Right lobe of liver (tissue), 6 donors: Measurements from ENCODE around the gene ALDH4A1. TPM values are rescaled to one million over a fixed set of nuclear protein-coding genes. Genes with fewer than 3 reads are reported as not detected.

ENCODE experiments used
- ATAC-seq, 4 donors: fragments of 200-7000 bp; cut with Tn5 transposase; one replicate each; pipeline ENCODE4 v1.9.1; 2020; ENCODE audit warnings: mild to moderate bottlenecking in 4 of 4, moderate library complexity in 4 of 4
- DNase-seq, 3 donors: peaks; one replicate each; pipeline ENCODE4 v3.0.0-alpha.2; 2020
- H3K27ac ChIP-seq, 3 donors: fragments of 200-600 bp; one replicate each; pipeline ENCODE4 v1.8.0; 2022
- H3K27me3 ChIP-seq, 2 donors: fragments of 200-600 bp; one replicate each; pipeline ENCODE4 v1.8.0; 2022
- H3K36me3 ChIP-seq, 4 donors: fragments of 200-600 bp; sonication (generic) in 1 of 4; one replicate each; pipeline versions ENCODE4 v1.5.1 to v1.8.0; 2017 to 2022; ENCODE audit warnings: control low read depth in 1 of 4
- H3K4me1 ChIP-seq, 4 donors: fragments of 200-600 bp; sonication (generic) in 1 of 4; one replicate each; pipeline versions ENCODE4 v1.5.1 to v1.8.0; 2017 to 2022; ENCODE audit warnings: control low read depth in 1 of 4
- H3K4me3 ChIP-seq, 3 donors: fragments of 200-600 bp; one replicate each; pipeline ENCODE4 v1.8.0; 2022
- H3K9me3 ChIP-seq, 4 donors: fragments of 200-600 bp; sonication (generic) in 1 of 4; one replicate each; pipeline versions ENCODE4 v1.5.1 to v1.8.0; 2017 to 2022; ENCODE audit warnings: control low read depth in 1 of 4
- CTCF ChIP-seq, 4 donors: fragments of 200-600 bp in 3 of 4; fragments of 450-650 bp in 1 of 4; IDR thresholded peaks; one replicate each; pipeline versions ENCODE4 v1.5.1 to v1.8.0; 2016 to 2022; ENCODE audit warnings: antibody characterized with exemption in 4 of 4, mild to moderate bottlenecking in 2 of 4
- POLR2A ChIP-seq: fragments of 450-650 bp; IDR thresholded peaks from one replicate; pipeline ENCODE4 v1.6.1; 2017; ENCODE audit warnings: antibody characterized with exemption, mild to moderate bottlenecking
- WGBS: methylation state at CpG from one replicate; pipeline ENCODE4 v1.1.6; 2018; ENCODE audit warnings: low coverage, low lambda C conversion rate; ENCODE audit not compliant: insufficient coverage; ENCODE audit errors: missing lambda C conversion rate; 5-methylcytosine and 5-hydroxymethylcytosine counted together
- intact Hi-C, 2 donors: fragments of 100-400 bp; cut with DNase I; formaldehyde crosslinking; loops; one replicate each; pipeline versions ENCODE4 v1.11.2 to v1.14.1; 2022
- total RNA-seq, 6 experiments: library from RNA; depleted of rRNA in 2 of 6; stranded (reverse); fragments of >200 nt in 2 of 6; fragmentation: NEBNext Ultra II Directional in 3 of 6; extraction: Animal tissue kit (Norgen Biotek cat#: 25700) in 3 of 6; gene quantifications; one replicate each; pipeline versions ENCODE4 v1.1.0 to v1.2.4, GENCODE V29; 2016 to 2023
- donor health status: DM: no; HTN: yes; CAD: no.
- donor health status: DM: no; HTN: no; CAD: no.
- donor health status: DM: no; HTN: no; CAD: no.
- donor health status: DM: no; HTN: yes; CAD: no.
- donor health status: DM: no; HTN: yes; CAD: no.

ALDH4A1 gene
- total RNA-seq, 6 experiments from 2014 or later = 218 to 364 (median 265) TPM

- peaks cover 0 to 3% (median 0%) of the 10 kb centered on the region in 4 donors for H3K36me3 ChIP-seq
- no peak for TF ChIP-seq CTCF (IDR thresholded peaks at IDR 0.05)
- no peak for TF ChIP-seq POLR2A
- H3K27ac ChIP-seq = peak overlapping the region; percentile 43 to 96 (median 74)
- H3K4me3 ChIP-seq = peak overlapping the region; percentile 92 to 99 (median 94)
- no peak for DNase-seq
- intact Hi-C loops = no loop called here
- no peaks in the 10 kb centered on the region for H3K27me3 ChIP-seq
- 10% methylated on average over 8 of the region's 8 CpGs for WGBS
- H3K4me1 ChIP-seq = peaks cover 0 to 30% (median 12%) of the 10 kb centered on the region in 4 donors
- no peaks in the 10 kb centered on the region for H3K9me3 ChIP-seq
- ATAC-seq = no peak
These were observed 969 bp upstream of the ALDH4A1 start for GRCh38 chr1:18903291-18903756.

GRCh38 chr1:18901952-18902522 is 318 bp downstream of the ALDH4A1 start:
- 0% methylated on average over 17 of the region's 44 CpGs for WGBS
- Histone ChIP-seq H3K9me3 (no peaks in the 10 kb centered on the region), H3K27ac (peak overlapping the region; percentile 77 to 96 (median 89)), H3K36me3 (peaks cover 0 to 7% (median 3%) of the 10 kb centered on the region in 4 donors), H3K4me3 (peak overlapping the region; percentile 92 to 99 (median 94)), H3K27me3 (no peaks in the 10 kb centered on the region), H3K4me1 (peaks cover 0 to 30% (median 12%) of the 10 kb centered on the region in 4 donors)
- ATAC-seq = no peak
- intact Hi-C loops = no loop called here
- peak; percentile 95 for TF ChIP-seq POLR2A
- no peak for TF ChIP-seq CTCF (IDR thresholded peaks at IDR 0.05)
- no peak for DNase-seq

- Histone ChIP-seq H3K27me3 (no peaks in the 10 kb centered on the region), H3K9me3 (no peaks in the 10 kb centered on the region), H3K36me3 (peaks cover 0 to 9% (median 4%) of the 10 kb centered on the region in 4 donors), H3K27ac (peak overlapping the region; percentile 77 to 96 (median 89)), H3K4me3 (peak overlapping the region; percentile 92 to 99 (median 94)), H3K4me1 (peaks cover 0 to 30% (median 15%) of the 10 kb centered on the region in 4 donors)
- TF ChIP-seq CTCF (IDR thresholded peaks at IDR 0.05) (no peak), POLR2A (peak; percentile 61)
- WGBS = 18% methylated on average over 9 of the region's 9 CpGs
- intact Hi-C loops = no loop called here
- DNase-seq = peak; percentile 62 to 94 (median 86)
- peak; percentile 65 to 74 (median 68) for ATAC-seq
These were observed 1.0 kb downstream of the ALDH4A1 start for GRCh38 chr1:18901147-18901951.

GRCh38 chr1:18900303-18900841 is 2.0 kb downstream of the ALDH4A1 start:
- 34% methylated on average over 5 of the region's 10 CpGs for WGBS
- H3K27me3 ChIP-seq = no peaks in the 10 kb centered on the region
- DNase-seq = peak; percentile 68 to 90 (median 82)
- peak; percentile 36 to 61 (median 39) for ATAC-seq
- peaks cover 0 to 9% (median 4%) of the 10 kb centered on the region in 4 donors for H3K36me3 ChIP-seq
- intact Hi-C loops = no loop called here
- H3K27ac ChIP-seq = peak overlapping the region; percentile 4 to 96 (median 6)
- peak overlapping the region; percentile 92 to 99 (median 94) for H3K4me3 ChIP-seq
- H3K9me3 ChIP-seq = no peaks in the 10 kb centered on the region
- peak; percentile 45 for TF ChIP-seq POLR2A
- TF ChIP-seq CTCF (IDR thresholded peaks at IDR 0.05) = no peak
- peaks cover 0 to 40% (median 20%) of the 10 kb centered on the region in 4 donors for H3K4me1 ChIP-seq
